G401.6 (cell line): ENCODE results near the gene RFX2.

Experiments used
- FAIRE-seq: peaks from 2 replicates; lab custom pipeline; 2012; peaks lifted over from hg19 to GRCh38; lab: Jason Lieb, UNC

Gene RFX2

DNA sequence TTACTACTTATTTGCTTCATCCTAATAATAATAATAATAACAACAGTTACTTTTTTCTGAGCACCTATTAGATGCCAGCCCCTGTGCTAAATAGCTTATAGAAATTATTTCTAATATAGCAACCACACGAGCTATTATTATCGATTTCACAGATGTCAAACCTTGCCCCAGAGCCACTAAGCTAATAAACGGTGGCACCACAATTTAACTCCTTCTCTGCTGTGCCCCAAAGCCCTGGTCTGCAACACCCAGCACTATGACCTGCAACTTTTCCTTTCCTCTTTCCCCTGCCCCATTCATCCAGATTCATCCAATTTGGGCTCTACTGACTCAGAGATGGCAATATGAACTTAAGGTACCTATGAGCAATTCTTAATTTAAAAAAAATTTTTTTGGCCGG, 6.4 kb downstream of the RFX2 start:
- no peak for FAIRE-seq

DNA sequence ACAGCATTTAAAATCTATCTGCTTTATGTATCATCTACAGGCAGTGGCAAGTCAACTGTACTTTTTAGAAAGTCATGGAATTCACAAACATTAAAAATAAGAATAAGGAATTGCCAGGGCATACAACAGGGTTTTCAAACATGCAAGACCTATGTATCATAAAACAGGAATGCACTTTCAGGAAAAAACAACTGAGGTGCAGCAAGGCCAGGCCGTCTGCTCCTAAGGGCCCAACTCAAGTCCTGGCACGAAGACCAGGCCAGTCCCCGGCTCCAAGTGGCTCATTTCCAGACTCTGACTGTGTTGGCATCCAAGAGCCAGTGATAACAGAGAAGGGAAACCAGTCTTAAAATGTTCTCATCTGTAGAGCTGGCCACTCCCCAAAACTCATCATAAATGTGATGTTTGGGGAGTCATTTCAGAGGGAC, 7.1 kb downstream of the RFX2 start:
- FAIRE-seq: no peak

DNA sequence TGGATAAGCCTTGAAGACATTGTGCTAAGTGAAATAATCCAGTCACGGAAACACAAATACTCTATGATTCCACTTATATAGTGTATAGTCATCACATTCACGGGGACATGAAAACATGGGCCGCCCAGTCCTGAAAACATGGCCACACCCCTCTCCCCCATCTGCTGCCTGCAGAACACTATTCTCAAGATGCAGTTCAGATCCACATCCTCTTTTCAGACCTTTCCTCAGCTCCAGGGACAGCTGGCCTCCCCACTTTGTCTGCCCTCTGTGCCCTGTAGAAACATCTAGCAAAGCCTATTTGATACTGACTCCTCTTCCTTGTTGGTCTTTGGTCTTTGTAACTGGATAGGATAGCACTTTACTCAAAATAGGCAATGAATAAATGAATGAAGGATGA, 8.3 kb downstream of the RFX2 start:
- FAIRE-seq: no peak

DNA sequence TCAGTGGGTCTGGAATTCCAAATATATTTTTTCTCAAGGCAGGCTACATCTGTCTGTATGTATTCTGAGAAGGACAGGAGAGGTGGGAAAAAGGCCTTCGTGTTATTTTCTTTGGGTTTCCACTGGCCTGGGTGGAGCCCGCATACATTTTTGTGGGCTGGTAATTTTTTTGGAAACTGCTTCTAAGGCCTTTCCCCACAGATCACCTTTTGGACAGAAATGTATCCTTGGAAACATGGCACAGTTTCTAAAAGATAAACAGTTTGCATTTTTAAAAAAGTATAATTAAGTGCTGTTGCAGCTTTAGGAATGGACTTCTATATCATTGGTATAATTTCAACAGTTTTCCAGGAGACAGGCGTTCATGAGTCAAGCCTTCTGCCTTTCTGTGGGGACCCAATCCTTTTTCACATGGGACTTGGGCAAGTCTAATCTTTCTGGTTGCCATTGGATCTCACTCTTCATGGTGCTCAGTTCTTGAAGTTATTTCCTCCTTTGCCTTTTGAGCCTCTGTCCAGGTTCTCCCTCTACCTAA, 8.9 kb downstream of the RFX2 start:
- no peak for FAIRE-seq

DNA sequence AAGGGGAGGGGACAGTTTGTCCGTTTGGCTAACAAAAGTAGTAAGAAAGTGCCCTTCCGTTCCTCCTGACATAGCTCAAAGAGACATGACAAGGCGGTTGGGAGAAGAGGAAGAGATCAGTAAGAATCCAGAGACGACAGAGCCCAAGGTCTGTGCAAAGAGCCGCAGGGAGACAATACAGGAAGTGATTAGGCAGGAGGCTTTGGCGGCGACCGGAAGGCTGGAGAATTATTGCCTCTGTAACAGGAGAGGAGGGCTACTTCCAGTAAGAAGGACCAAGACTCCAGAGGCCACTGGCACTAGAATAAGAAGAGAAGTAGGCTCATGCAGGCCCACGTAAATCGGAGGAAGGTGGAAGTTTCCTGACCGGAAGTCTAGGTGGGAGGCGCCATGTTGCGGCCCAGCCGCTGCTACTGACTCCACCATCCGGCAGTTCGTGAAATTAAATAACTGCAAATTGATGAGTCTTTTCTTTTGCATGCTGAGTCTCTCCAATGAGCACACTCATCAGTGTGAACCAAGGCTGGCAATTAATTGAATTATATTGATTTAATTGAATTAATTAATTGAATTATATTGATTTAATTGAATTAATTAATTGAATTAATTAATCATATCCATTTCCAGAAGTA, 9.9 kb downstream of the RFX2 start:
- no peak for FAIRE-seq

DNA sequence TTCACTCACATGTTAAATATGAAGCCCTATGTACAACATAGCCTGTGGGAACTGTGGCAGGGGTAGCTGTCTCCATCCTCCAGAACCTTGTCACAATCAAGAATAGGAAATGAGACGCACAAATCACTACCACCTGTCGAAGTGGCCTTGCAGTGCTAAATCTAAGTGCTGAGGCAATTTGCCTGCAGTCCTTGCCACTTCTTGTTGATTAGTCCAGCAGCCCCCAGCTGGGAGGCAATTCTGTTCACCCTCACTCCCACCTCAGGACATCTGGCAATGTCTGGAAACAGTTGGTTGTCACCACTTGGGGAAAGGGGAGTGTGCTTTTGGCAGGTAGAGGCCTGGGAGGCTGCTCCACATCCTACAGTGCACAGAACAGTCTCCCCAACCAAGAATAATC, 10.7 kb downstream of the RFX2 start:
- FAIRE-seq: no peak

DNA sequence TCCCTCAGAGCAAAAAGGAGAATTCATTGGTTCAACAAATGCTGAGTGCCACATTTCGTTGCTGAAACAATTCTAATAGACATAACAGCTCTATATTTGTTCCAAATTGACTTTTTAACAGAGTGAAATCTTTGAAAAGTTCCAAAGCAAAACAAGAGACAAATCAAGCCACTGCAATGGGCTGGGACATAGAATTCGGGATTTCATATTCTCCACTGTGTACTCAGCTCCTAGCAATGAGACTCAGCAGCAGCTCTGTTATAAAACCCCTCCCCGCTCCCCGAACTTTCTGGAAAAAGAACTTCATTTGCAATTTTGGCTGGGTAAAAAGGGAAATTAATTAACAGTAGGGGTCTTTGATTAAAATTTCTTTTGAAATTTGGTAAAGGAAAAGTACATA, 11.3 kb downstream of the RFX2 start:
- no peak for FAIRE-seq

DNA sequence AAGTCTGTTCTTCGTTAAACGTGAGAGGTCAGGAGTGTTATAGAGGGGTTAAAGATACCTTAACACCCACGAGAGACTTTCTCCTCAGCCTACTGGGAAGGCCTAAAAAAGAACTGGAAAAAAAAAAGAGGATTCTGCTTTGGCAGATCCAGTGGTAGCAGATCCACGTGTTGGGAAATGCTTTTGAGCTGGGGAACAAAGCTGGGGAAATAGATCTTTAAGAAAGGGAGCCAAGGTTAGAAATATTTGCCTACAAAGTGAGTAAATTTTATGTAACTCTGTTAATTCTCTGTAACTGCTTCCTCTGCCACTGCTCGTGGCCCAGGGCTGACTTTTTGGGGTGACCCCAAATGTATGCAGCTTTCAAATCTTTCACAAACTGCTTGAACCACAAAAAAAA, 11.7 kb downstream of the RFX2 start:
- FAIRE-seq: no peak

DNA sequence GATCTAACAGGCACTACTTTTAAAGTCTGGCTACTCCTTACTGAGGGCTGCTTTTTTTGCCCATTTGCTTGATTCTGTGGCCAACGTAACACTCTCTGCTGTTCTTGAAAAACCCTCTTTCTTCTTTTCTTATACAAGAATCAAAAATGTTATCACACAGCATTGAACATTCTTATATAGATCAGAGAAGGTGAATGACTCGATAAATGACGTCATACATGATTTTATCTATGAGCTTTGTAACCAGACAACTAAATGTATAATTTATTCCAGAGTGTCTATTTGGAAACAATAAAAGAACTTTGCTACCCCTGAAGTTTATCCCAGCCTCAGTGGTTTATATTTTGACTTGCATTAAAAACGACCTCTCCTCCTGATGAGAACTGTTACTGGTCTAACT, 12.4 kb downstream of the RFX2 start:
- FAIRE-seq: no peak

DNA sequence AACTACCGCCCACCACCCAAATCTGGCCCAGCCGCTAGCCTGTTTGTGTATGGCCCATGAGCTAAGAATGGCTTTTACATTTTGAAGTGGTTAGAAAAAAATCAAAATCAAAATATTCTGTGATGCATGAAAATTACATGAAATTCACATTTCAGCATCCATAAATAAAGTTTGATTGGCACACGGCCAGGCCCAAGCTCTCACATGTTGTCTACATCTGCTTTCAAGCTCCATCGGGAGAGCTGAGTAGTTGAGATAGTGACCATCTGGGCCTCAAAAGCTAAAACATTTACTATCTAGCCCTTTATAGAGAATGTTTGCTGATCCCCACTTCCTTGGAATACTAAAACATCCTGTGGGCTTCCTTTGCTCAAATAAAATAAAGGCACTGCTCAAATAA, 14.5 kb downstream of the RFX2 start:
- no peak for FAIRE-seq

DNA sequence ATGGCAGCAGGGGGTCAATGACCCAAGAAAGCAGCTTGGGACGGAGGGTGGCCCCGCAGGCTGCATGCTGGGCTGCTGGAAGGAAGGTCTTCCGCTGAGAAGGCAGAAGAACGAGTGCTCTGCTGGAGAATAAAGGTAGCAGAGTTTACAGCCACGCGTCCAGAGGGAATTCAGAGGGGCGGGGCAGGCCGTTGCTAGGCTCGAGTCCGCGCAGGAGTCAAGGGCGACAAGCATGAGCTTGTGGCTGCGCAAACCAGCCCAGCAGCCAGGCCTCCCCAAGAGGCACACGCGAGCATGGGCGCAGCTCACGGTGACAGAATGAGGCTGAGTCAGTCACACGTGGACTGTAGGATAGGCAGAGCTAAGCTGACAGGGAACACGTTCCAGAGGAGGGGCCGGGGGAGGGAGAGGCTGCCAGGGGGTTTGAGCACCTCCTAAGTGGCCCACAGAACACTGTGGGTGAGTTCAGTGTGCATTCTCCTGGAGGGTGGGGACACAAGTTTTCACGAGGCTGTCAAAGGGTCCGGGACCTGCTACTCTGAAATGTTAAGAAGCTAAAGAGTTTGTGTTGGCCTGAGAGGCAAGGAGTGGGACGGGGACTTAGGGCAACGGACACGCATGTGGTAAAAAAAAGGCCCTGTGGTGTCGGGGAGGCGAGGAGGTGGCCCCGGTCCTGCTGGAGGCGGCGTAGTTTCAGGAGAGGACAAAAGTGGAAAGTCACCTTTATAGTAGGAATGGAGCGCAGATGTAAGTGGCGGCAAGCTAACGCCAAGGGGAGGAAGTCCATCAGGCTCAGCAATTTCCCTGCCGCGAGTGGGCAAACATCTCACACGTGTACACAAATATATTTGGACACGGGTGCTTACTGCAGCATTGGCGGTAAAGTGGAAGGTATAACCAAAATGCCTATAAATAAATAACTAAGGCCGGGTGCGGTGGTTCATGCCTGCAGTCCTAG, 17.7 kb downstream of the RFX2 start:
- no peak for FAIRE-seq

DNA sequence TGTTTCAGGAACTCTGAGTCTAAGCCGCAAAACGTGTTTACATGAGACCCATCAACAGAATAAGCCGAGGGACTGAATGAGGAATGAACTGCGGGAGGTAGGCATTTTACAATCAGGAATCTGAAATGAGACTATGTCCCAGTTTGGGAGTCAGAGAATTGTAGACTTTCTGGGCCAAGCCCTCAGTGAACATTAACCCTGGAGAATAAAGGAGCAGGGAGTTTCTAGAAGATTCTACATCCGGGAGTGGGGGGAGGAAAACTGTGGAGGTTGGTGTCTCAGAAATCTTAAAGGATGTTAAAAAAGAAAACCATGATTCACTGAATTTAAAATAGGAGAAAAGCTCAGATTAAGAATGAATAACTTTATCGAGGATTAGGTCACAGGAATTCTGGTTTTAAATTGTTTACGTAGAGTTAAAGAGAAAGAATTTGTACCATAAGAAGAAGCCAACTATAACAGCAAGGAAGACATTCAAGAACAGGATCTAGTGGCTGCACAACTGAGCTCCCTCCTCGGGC, 18.5 kb downstream of the RFX2 start:
- FAIRE-seq: no peak

DNA sequence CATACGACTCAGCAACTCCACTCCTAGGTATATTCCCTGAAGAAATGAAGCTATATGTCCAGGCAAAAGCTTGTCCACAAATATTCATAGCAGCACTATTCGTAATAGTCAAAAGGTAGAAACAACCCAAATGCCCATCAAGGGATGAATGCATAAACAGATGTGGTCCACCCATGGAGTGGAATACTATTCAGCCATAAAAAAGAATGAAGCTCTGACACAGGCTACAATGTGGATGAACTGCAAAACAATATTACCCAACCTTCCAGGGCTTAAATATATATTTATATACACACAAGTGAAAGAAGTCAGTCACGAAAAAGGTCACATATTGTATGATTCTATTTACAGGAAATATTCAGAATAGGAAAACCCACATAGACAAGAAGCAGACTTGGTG, 19.7 kb downstream of the RFX2 start:
- FAIRE-seq: no peak

DNA sequence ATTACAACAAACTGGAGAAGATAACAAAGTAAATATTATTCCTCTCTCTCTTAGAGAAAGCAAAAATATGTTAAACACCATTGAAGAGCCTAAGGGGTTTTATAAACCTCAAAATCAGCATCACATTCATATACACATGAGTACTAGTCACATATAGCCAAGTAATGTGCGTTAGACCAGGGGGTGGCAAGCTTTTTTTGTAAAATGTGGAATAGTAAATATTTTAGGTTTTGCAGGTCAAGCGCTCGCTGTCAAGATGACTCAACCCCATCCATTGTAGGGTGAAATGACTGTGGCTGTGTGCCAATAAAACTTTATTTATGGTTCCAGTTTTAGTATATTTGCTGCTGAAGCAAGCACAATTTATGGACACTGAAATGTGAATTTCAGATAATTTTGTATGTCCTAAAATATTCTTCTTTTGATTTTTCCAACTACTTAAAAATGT, 21.7 kb downstream of the RFX2 start:
- FAIRE-seq: no peak

DNA sequence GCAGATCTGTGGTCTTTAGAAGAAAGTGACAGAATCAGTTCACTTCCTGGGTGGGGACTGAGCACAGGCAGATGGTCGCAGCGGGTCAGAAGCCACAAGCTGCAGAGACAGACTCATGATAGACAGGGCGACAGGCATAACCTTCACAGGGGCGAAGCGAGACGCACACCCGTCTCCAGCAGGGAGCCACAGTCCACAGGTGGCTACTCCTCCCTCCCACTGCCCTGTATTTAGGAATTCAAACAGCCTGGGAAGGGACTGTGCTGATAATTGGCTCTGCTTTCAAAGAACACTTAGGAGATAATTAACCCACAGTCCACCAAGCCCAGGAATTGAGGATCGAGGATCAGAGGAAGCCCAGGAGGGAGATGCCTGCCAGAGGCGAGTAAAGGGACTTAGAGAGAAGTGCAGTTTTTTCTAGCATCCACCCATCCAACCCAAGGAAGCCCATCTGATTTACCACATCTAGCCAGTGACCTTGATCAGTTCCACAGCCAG, 23.2 kb downstream of the RFX2 start:
- FAIRE-seq: no peak

DNA sequence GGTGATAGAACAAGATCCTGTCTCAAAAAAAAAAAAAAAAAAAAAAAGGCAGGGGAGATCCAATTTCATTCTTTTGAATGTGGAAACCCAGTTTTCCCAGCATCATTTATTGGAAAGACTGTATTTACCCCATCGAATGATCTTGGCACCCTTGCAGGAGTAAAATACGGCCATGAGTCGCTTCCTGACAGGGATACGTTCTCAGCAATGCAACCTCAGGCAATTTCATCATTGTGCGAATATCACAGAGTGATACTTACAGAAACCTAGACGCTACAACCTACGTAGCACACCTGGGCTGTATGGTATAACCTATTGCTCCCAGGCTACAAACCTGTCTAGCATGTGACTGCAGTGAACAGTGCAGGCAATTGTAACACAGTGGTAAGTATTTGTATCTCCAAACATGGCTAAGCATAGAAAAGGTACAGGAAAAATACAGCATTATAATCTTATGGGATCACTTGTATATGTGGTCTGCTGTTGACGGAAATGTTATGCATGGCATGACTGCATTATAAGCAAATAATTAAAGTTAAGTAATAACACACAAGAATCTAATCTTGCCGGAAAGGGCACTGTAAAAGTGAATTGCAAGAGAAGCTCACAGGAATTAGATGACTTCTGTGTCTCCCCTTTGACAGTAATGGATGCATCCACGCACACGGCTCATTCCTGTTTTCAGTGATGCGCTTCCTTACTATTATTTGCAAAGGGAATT, 24.1 kb downstream of the RFX2 start:
- no peak for FAIRE-seq

DNA sequence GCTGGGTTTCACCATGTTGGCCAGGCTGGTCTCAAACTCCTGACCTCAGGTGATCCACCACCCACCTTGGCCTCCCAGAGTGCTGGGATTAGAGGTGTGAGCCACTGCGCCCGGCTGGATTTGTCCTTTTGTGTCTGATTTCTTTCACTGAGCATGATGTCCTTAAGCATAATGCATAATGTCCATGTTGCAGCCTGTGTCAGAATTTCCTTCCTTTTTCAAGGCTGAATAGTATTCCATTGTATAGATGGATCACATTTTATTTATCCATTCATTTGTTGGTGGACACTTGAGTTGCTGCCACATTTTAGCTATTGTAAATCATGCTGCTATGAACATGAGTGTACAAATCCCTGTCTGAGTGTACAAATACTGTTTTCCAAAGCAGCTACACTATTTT, 25.5 kb downstream of the RFX2 start:
- FAIRE-seq: no peak

DNA sequence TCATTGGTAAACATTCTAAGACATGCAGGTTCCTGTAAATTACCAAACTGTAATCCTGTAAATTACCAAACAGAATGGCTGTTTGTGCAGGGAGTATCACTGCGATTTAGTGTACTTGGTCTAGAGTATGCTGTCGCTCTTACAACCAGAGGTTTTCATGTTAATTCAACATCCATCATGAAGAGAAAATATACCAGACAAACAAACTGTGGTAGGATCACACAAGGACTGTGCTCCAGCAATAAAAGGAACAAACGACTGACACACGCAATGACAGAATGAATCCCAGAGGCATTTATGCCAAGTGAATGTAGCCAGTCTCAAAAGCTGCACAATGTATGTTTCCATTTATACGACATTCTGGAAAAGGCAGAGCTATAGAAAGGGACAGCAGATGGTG, 31.2 kb downstream of the RFX2 start:
- FAIRE-seq: no peak

DNA sequence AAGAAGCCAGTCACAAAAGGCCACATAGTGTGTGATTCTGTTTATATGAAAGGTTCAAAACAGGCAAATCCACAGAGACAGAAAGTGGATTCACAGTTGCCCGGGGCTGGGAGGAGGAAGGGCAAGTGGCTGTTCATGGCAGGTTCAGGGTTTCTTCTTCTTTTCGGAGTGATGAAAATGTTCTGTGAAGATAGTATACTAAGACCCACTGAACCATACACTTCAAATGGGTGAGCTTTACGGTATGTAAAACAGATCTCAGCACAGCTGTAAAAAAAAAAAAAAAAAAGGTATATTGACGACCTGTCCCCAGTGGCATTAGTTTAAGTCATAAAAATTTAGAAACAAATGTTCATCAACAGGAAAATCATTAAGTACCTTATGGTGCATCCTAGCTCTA, 32.2 kb downstream of the RFX2 start:
- FAIRE-seq: no peak

DNA sequence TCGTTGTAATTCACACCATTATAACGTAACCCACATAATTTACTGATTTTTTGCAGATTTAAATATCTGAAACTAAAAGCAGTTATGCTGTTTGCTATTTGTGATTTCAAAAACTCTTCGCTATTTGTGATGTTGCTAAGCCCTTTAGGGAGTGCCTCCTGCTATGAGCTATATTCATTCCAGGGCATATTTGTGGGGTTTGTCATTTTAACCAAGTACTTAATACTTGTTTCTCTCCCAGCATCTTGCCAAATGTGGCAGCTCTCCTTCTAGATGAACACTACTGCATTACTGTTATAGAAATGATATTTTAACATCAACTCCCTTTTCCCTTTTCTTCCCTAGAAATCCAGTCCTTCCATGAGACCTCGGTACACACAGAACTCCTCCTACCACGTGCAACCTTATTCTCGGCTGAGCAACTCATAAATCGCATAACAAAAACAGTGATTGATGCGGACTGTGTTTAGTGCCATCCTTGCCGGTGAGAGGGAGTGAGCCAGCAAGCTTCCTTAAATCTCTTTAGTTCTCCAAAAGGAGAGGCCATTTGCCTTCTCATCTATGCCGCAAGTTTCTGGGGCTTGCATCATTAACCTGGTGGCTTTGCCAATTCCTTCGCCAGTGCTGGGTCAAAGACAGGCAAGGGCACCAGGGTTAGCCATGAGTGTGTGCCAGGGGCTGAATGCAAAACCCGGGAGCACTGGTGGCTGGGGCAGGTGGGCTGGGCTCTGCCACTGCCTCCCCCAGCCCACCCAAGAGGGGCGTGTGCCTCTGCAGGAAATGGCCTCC, 33.4 kb downstream of the RFX2 start:
- no peak for FAIRE-seq

DNA sequence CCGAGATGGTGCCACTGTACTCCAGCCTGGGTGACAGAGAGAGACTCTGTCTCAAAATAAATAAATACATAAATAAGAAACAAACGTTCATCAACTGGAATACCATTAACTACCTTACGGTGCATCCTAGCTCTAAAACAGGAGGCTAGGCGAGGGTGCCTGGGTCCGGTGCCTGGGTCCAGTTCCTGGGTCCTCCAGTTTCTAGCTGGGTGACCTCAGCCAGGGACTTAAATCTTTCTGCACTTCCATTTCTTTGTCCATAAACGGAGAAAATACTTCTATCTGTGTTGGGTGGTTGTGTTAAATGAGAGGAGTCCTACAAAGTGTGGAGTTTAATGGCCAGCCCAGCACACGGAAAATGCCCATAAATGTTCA, 34.0 kb downstream of the RFX2 start:
- no peak for FAIRE-seq
